ENCODE results near the gene IER2. TPM values are rescaled to one million over a fixed set of nuclear protein-coding genes. Genes with fewer than 3 reads are reported as not detected.

IER2 gene
- total and polyA plus RNA-seq, 10 donors, result 56.7 to 131 (median 89.5) TPM

- H3K36me3 ChIP-seq, result peaks cover 0 to 64% (median 33%) of the 10 kb centered on the region in 6 donors
- no peaks in the 10 kb centered on the region for H3K27me3 ChIP-seq (replicated peaks in 1 of 7)
- no peak overlapping the region for H3K27ac ChIP-seq
- H3K9me3 ChIP-seq, result no peaks in the 10 kb centered on the region
- no peak overlapping the region for H3K4me3 ChIP-seq
- DNase-seq, result no peak
- intact Hi-C loops (cut with DNase I; ENCODE audit: low total_unique reads), result no loop called here
- TF ChIP-seq, protein P1, sequence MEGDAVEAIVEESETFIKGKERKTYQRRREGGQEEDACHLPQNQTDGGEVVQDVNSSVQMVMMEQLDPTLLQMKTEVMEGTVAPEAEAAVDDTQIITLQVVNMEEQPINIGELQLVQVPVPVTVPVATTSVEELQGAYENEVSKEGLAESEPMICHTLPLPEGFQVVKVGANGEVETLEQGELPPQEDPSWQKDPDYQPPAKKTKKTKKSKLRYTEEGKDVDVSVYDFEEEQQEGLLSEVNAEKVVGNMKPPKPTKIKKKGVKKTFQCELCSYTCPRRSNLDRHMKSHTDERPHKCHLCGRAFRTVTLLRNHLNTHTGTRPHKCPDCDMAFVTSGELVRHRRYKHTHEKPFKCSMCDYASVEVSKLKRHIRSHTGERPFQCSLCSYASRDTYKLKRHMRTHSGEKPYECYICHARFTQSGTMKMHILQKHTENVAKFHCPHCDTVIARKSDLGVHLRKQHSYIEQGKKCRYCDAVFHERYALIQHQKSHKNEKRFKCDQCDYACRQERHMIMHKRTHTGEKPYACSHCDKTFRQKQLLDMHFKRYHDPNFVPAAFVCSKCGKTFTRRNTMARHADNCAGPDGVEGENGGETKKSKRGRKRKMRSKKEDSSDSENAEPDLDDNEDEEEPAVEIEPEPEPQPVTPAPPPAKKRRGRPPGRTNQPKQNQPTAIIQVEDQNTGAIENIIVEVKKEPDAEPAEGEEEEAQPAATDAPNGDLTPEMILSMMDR (IDR thresholded peaks at IDR 0.05 in 8 of 11, conservative IDR thresholded peaks at IDR 0.05 in 3 of 11), result no peak
- no peak for TF ChIP-seq POLR2AphosphoS5 (IDR thresholded peaks at IDR 0.05)
- no peak for TF ChIP-seq POLR2A (IDR thresholded peaks at IDR 0.05)
- WGBS, 5 donors, result 86 to 89% (median 87%) methylated on average over 12 of the region's 12 CpGs
- H3K4me1 ChIP-seq, result peaks cover 0 to 29% (median 5%) of the 10 kb centered on the region in 6 donors
Observed at GRCh38 chr19:13133241-13133870, 16.9 kb upstream of the IER2 start.

GRCh38 chr19:13134626-13135025 is 15.6 kb upstream of the IER2 start:
- Histone ChIP-seq H3K4me1 (peaks cover 0 to 40% (median 7%) of the 10 kb centered on the region in 6 donors), H3K27ac (no peak overlapping the region), H3K27me3 (replicated peaks in 1 of 7) (no peaks in the 10 kb centered on the region), H3K4me3 (no peak overlapping the region), H3K9me3 (no peaks in the 10 kb centered on the region), H3K36me3 (peaks cover 0 to 77% (median 40%) of the 10 kb centered on the region in 6 donors)
- no peak for DNase-seq
- TF ChIP-seq, protein P1 (IDR thresholded peaks at IDR 0.05 in 8 of 11, conservative IDR thresholded peaks at IDR 0.05 in 3 of 11), result no peak
- TF ChIP-seq POLR2AphosphoS5 (IDR thresholded peaks at IDR 0.05) (no peak), POLR2A (IDR thresholded peaks at IDR 0.05) (no peak)
- intact Hi-C loops (cut with DNase I; ENCODE audit: low total_unique reads), result no loop called here
- 91 to 100% (median 97%) methylated on average over 3 of the region's 3 CpGs for WGBS, 5 donors

- intact Hi-C loops (cut with DNase I; ENCODE audit: low total_unique reads), result no loop called here
- WGBS, 5 donors, result 93 to 98% (median 94%) methylated on average over 32 to 60 of the region's 60 CpGs
- H3K36me3 ChIP-seq, result peaks cover 0 to 84% (median 42%) of the 10 kb centered on the region in 6 donors
- H3K27me3 ChIP-seq (replicated peaks in 1 of 7), result no peaks in the 10 kb centered on the region
- no peak overlapping the region for H3K27ac ChIP-seq
- TF ChIP-seq POLR2AphosphoS5 (IDR thresholded peaks at IDR 0.05), result peak in 1 of 3 donors; percentile 20
- TF ChIP-seq, protein P1 (IDR thresholded peaks at IDR 0.05 in 8 of 11, conservative IDR thresholded peaks at IDR 0.05 in 3 of 11), result no peak
- TF ChIP-seq POLR2A (IDR thresholded peaks at IDR 0.05), result no peak
- H3K4me3 ChIP-seq, result no peak overlapping the region
- H3K4me1 ChIP-seq, result peaks cover 0 to 45% (median 7%) of the 10 kb centered on the region in 6 donors
- no peak for DNase-seq
- no peaks in the 10 kb centered on the region for H3K9me3 ChIP-seq
Observed at GRCh38 chr19:13135068-13136062, 14.8 kb upstream of the IER2 start.

Data from spleen (tissue), 11 donors.